Measurements from ENCODE around the gene FARP2.

Gene FARP2

DNA sequence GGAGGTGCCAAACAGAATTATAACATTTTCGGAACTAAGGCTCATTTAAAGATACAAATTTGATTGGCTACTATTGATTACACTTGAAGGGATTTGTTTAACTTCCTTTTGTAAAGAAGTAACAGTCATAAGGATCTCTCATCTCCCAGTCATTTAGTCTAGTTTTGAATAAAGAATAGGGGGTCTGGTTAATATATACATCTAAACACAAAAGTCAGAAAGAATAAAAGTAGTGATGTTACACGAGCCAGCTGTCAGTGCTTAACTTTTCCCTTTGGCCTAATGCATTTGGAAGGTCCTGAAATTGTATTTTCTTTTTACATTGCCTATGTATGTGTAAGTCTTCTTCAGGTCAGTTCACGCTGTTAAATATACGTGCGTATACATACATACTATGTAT is 32.3 kb upstream of the FARP2 start:
- DNase-seq (ENCODE audit: low spot score): no peak

DNA sequence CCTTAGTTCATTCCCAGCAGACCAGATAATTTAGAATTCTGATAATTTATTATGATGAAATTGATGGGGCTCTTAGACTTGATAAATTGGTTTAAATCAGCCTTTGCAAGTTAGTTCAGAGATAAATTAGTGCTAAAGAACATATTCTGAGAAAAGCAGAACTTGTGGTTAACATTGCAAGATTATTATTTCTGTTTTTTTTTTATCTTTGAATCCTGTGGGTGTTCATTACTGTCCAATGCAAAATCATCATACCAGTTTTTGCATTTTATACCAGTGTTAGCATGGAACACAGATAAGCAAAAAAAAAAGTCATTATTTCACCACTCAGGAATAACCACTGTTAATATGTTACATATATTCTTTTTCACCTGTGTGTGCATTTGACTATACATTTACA is 31.3 kb upstream of the FARP2 start:
- no peak for DNase-seq (ENCODE audit: low spot score)

DNA sequence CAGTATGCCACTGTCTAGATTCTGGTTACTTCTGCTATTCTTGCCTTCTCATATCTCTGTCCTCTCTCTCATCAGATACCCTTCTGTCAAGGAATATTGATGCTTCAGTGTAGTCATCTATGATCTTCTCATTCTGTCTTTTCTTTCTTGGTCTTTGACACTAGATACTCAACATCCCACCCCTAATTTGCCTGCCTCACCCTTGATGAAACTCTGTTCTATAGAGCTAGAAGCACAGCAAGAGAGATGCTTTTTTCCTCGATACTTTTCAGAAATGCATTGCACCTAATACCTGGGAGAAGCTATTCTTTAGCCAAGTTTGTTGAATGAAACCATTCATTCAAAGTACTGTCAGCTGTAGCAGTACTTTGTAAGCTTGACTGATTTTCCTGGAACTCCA is 30.8 kb upstream of the FARP2 start:
- DNase-seq (ENCODE audit: low spot score): no peak

DNA sequence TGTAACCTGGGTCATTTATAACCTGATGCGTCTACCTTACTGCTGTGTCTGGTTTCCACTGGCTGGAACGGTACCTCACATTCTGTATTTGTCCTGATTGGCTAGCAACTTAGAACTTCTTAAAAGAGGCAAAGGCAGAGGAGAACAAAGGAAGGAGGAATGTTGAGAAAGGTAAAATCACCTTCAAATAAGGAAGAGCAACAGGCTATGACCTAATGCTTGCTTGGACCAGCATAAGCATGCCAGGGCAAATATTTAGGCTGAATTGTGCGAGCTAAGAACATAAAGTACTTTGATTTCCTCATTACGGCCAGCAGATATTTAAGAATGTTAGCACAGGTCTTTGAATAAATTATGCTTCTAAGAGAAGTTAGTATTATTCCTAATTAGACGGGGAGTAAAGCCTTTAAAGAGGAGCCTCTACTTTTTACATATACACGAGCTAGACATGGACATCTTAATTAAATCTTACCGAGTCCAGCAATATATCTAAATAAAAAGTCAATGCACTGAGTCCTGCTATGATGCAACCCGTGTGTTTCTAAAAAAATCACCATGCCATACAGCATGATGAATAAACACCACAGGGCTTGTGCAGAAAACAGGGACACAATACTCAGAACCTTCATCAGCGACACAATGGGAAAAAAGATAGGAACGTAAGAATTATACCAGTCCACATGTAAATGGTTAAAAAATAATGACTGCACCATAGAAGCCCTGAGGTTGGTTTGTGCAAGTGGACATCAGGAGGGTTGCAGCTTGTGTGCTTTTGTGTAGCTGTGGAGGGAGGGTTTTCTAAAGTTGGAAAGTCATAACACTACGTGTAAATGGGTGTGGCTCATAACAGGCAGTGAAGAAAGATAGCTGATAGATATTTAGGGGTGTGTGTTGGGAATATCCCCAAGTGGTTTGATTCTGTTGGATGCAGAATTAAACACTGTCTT is 26.1 kb upstream of the FARP2 start:
- no peak for DNase-seq (ENCODE audit: low spot score)

DNA sequence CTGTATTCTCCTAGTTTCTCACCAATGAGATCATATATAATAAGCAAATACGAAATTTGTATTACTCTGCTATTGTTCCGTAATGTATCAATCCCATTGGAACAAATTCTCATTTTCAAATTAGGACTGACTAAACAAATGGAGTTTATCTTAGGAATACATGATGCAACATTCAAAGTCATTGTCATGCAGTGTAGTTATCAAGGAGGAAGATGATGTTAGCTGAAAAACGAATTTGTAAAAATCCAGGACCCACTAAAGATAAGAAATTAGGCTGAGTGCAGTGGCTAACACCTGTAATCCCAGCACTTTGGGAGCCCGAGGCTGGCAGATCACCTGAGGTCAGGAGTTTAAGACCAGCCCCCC is 25.5 kb upstream of the FARP2 start:
- DNase-seq (ENCODE audit: low spot score): no peak

DNA sequence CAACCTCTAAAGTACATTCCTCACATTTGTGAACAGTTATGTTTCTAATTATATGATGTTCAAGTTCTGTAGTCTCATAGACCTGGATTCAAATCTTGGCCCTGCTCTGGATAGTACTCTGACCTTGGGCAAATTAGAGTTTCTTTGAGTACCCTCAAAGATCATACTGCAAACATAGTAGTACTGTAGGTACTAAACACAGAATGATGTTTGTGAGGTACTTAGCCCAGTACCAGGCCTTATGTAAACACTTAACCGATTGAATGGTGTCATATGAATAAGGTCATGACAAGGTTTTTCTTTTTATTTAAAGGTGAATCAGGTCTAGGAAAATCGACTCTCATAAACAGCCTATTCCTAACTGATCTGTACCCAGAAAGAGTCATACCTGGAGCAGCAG is 21.3 kb upstream of the FARP2 start:
- no peak for DNase-seq (ENCODE audit: low spot score)

DNA sequence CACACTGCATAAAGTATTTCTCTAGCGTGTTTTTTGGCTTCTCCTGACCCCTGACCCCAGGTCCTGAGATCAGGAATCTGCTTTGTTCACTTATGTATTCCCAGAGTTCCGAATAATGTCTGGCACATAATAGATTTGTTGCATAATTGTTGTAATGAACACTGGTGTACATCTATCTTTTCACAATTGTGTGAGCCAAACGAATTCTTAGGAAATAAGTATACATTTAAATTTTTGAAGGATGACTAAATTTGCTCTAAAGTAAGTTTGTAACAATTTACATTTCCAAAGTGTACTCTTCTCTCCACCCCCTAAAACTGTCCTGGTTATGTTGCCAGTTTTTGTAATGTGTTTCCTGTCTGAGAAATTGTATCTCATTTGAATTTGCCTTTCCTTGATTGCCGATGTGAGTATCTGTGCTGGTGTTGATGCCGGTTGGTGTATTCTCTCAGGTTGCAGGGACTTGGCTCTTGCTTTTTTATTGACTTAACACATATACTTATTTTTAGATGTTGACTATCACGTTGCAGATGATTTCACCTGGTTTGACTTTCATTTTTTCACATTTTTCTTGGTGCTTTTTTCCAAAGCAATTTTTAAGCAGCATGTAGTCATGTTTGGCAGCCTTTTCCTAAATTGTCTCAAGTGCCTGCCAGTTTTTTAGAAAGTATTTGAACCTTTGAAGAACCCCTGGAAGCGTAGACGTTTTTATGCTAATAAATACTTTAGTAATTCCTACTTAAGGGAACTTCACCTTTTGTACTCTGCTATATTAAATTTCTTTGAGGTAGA is 16.1 kb upstream of the FARP2 start:
- DNase-seq (ENCODE audit: low spot score): no peak

DNA sequence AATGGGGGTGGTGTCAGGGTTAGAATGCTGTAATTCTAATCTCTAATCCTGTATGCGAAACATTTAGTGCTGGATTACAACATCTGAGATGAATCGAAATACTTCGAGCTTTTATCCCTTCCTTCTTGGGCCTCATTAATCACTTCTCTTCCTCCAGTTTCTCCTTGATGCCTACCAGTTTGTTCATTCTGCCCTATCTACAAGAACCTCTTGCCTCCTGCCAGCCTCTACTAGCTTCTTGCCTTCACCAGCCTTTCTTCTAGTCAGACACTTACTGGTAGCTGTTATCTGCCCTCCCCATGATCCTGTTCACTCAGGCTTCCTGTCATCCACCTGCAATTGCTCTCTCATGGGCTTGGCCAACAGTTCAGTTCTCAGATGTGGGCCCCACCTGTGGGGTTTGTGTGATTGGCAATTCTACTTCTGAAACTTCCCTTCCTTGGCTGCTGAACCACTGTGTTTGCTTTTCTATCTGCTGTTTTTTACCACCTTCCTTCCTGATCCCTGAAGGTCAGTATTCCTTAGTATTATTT is 15.4 kb upstream of the FARP2 start:
- no peak for DNase-seq (ENCODE audit: low spot score)

DNA sequence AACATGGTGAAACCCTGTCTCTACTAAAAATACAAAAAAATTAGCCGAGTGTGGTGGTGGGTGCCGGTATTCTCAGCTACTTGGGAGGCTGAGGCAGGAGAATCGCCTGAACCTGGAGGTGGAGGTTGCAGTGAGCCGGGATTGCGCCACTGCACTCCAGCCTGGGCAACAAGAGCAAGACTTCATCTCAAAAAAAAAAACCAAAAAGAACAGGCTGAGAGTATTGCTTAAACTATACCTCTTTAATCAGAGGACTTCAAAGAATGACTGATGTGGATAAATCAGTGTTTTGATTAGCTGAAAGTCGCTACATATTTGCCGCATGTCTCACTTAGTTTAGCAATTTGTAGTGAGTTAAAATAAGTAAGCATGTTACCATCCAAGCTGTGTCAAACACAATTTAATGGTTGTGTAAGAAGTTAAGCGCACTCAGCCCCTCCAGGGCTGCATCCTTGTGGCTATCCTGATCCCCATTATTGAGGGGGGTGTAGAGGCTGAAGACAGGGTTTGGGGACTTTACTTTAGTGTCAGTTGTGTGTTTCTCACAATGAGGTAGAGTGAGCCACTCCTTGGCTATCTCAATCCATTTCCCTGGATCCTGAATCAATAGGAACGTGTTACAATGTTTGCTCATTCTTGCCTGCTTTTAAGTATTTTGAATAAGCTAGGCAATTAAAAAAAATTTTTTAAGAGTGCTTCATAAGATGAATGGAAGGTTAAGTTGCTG is 11.0 kb upstream of the FARP2 start:
- no peak for DNase-seq (ENCODE audit: low spot score)

DNA sequence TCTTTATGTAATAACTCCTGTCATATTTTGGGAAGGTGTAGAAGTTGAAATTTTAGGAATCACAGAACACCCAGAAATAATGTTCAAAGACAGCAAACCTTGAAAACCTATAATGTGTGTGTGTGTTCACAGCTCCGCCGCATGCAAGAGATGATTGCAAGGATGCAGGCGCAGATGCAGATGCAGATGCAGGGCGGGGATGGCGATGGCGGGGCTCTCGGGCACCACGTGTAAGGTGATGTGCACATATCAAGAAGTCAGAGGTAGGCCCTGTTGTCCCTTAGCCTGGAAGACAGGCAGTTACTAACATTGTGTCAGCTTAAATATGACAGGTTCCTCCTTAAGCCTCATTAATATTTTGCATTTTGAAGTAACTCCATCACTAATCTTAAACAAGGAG is 6.1 kb upstream of the FARP2 start:
- no peak for DNase-seq (ENCODE audit: low spot score)

DNA sequence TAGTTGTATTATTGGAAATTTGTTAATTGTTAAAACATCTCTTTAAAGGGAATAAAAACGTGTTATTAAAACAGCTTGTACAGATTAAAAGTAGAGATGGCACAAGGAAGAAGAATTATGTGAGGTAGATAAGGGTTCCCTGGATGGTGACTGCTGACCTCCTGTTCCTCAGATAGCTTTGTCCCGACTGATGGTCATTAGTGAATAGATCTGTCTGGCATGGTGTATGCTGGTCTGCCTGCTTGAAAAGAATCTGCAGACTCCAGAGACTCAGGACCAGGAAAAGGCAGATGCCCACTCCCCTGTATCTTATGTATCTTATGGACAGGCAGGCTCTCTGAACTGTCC is 5.6 kb upstream of the FARP2 start:
- DNase-seq (ENCODE audit: low spot score): no peak

DNA sequence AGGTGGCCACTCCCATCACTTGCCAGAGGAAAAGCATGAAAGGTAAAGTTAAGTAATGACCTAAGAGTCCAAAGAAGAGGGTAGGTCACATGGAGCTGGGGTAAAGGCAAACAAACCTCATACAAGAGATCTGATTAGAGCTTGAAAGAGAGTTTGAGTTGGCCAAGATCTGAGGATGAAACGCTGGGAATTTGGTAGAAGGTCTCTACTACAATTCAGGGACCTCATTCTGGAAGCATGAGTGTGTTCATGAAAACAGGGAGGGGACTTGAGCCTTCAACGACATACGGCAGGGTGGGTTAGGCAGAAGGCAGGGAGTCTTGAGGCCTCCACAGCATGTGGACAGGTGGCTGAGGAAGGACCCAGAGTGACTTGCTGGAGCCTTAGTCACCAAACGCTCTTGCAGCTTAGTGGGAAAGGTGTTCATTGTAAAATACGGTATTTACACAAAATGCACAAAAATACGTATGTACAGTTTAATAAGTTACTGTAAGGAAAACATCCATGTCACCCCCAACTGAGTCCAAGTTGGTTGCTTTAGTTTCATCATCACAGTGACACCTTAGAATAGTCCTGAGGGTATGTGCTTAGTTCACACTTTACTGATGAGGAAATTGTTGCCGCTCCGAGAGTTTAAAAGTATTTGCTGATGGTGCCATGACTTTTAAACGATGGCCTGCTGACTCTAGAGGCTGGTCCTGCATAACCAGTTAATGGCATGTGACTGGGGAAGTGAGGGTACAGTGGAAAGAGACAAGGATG is 5.0 kb upstream of the FARP2 start:
- DNase-seq (ENCODE audit: low spot score): no peak

DNA sequence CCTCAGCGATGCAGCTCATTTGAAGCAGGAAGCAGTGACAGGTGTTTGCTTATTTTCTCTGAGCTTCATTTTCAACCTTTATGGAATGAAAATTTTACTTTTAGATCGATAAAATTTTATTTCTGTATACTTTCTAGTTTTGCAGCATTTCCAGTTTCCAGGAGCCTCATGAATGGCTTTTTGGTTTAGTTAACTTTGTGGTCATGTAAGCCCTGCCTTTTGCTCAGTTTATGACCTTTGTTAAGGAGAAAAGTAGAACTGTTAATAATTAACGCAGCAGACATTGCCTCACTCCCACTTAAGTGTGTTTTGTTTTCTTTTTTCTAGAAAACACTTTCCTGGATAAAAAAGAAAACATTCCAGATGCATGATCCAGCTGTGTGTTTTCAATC is 4.4 kb upstream of the FARP2 start:
- DNase-seq (ENCODE audit: low spot score): no peak

DNA sequence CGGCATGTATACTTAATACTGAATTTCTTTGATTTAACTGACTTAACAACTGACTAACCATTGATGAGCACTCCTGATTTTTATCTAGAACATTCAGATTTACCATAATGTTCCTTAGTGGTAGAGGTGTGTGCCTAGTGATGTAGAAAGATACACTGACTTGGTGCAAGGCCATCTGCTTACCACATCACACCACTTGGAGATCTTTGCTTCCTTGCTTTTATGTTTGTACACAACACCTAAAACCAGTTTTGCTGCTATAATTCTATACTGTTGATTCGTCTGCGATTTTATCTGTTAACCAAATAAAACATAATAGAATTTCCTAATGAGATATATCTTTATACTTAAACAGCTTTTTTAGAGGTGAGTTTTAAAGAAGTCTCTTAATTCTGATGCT is 3.9 kb upstream of the FARP2 start:
- DNase-seq (ENCODE audit: low spot score): no peak

DNA sequence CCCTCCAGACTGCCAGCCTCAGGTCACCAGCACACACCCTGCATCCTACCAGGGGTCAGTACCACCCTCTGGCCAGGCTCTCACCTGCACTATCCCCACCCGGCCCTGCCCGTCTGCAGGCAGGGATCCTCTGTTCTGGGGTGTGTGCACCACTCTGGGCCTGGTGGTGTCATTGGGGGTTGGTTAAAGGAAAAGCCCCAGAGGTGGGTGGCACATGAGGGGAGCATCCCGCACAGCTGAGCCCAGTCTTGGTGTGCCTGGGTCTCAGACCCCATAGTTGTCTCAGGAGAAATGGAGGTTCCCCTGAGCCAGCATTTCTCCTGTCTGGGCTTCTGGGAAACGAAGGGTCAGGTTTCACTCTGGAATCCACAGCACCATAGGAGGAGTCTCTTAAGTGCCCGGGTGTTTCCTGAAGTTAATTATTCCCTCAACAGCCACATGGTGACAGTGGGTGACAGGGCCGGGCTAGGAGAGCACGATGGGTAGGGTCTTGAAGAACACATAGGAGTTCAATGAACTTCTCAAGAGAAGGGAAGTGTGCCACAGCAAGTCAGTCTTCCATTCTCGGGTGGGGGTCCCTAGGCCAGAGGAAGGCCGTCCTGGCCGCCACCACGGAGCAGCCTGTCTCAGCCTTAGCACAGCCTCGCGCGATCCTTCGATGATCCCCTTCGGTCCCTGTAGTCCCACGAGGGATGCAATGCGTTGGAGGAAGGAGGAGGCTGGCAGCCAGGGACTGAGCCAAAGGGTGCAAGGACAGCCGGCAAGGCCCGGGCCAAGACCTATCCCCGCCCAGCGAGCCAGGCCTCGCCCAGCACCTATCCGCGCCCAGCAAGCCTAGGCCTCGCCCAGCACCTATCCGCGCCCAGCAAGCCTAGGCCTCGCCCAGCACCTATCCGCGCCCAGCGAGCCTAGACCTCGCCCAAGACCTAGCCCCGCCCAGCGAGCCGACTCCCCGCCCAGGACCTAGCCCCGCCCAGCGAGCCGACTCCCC is 1.1 kb upstream of the FARP2 start:
- peak; percentile 71 for DNase-seq (ENCODE audit: low spot score)

DNA sequence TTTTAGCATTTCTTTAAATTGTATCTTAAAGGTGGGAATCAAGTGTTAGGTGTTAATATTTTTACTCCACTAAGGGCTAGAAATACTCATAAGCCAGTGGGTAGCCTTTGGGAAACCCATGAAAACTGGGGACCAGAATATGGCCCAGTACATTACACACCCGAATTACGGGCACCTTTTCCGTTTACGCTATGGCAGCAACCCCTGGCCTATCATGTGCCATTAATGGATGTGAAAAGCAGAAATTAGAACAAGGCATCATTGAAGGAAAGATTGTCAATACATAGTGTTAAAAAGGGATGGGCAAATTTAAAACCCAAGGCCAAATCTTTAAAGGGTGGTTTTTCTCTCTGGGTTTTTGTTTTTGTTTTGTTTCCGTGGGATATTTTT is 781 bp downstream of the FARP2 start:
- DNase-seq (ENCODE audit: low spot score): no peak

DNA sequence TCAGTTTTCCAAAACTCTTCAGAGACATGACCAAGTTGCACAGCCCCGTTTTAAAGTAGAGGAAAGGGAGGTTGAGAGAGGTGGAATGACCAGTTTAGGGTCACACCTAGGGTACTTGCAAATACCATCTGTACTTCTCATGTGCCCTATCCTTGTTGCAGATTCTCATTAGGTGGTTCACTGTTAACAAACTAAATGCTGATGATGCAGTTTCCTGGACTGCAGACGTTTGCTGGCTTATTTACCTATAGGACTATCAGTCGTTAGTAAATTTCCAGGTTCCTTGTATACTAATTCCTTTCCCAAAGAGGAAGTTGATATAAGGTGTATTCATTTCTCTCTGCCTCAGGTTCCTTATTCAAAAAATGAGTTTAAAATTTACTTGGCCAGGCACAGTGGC is 1.4 kb downstream of the FARP2 start:
- DNase-seq (ENCODE audit: low spot score): no peak

DNA sequence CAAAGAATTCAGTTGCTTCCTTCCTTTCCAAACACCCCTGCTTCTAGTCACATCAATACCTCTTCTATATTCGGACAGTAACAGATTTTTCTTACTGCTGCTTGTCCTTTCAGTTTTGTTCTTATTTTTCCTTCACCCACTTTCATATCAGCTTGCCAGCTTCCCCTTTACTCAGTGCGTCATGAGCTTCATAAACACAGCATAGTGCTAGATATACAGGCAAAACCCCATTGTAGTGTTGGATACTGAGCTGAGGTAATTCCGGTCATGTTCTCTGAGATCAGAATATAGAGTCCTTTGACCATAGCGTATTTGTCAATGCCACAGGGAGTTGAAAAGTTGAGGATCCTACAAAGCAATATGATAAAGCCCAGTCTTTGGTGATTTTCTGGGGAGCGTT is 2.4 kb downstream of the FARP2 start:
- no peak for DNase-seq (ENCODE audit: low spot score)

DNA sequence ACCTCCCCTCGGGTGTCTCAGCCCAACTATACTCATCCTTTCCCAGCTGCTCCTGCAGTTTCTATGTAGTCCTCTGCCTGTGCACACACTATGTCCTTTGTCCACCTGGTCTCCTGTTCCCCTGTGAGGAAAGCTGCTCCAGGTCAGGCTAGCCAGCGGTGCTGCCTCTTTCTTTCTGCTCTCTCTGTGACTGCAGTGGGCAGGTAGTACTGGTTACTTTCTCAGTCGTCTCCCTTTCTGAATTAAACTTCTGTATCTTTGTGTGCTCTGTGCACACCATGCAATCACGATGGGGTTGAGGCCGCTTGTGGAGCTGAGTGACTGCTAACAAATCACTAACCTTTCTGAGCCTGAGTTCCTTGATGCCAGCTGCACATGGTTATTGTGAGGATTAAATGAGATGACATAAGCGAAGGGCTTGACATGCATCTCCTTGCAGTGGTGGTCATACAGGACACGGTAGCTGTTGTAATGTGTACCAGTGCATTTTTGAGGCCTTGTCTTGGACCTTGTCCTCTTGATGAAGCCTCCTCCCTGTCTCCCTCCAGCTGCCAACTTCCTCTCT is 3.5 kb downstream of the FARP2 start:
- no peak for DNase-seq (ENCODE audit: low spot score)

DNA sequence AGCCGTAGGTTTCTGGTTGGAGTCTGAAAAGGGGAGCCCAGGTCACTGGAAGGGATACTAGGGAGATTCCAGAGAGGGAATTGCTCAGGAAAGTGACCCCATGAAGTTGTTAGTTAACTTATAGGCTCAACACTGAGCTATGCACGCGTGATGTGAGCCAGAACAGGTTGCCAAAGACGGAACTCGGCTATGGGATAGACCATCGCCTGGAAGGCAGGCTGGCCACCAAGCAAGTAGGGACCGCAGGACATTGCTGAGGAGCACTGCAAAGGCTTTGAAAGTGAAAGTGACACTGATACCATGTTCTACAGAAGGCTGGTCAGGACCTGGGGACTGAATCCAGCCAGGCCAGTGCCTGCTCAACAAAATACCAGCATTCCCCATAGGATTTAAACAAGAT is 7.3 kb downstream of the FARP2 start:
- DNase-seq (ENCODE audit: low spot score): no peak
